Hepatocyte (in vitro differentiated cells): ENCODE data around the gene YBEY.

Experiments
- EZH2 ChIP-seq: fragments of 200-600 bp; sonication (generic); IDR thresholded peaks from 2 replicates; pipeline ENCODE4 v1.6.1; 2016; ENCODE audit warnings: antibody characterized with exemption, mild to moderate bottlenecking, borderline replicate concordance
- TF ChIP-seq, protein P1 (sequence below): fragments of 200-600 bp; sonication (generic); IDR thresholded peaks from 2 replicates; pipeline ENCODE4 v1.5.1; 2016; ENCODE audit warnings: antibody characterized with exemption, mild to moderate bottlenecking; ENCODE audit not compliant: poor library complexity

DNA sequence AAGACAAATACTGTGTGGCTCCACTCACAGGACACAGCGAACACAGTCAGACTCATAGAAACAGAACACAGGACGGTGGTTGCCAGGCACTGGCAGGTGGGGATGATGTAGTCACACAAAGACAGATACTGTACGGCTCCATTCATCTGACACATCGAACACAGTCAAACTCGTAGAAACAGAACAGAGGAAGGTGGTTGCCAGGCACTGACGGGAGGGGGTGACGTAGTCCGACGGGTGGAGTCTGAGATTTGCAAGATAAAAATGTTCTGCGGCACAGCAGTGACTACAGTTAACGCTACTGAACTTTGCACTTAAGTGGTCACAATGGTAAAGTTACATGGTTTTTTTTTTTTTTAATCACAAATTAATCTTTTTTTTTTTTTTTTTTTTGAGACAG lies 18.8 kb downstream of the YBEY start:
- no peak for TF ChIP-seq EZH2
- TF ChIP-seq, protein P1, sequence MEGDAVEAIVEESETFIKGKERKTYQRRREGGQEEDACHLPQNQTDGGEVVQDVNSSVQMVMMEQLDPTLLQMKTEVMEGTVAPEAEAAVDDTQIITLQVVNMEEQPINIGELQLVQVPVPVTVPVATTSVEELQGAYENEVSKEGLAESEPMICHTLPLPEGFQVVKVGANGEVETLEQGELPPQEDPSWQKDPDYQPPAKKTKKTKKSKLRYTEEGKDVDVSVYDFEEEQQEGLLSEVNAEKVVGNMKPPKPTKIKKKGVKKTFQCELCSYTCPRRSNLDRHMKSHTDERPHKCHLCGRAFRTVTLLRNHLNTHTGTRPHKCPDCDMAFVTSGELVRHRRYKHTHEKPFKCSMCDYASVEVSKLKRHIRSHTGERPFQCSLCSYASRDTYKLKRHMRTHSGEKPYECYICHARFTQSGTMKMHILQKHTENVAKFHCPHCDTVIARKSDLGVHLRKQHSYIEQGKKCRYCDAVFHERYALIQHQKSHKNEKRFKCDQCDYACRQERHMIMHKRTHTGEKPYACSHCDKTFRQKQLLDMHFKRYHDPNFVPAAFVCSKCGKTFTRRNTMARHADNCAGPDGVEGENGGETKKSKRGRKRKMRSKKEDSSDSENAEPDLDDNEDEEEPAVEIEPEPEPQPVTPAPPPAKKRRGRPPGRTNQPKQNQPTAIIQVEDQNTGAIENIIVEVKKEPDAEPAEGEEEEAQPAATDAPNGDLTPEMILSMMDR = no peak
